Right cardiac atrium (tissue), 5 donors: ENCODE measurements around the gene CTBP2. TPM values are rescaled to one million over a fixed set of nuclear protein-coding genes. Genes with fewer than 3 reads are reported as not detected.

Source experiments
- ATAC-seq, 2 donors: fragments of 200-7000 bp; cut with Tn5 transposase; one replicate each; pipeline versions ENCODE4 v1.8.0 to v1.9.1; 2020; ENCODE audit warnings: moderate library complexity in 2 of 2, mild to moderate bottlenecking in 1 of 2
- DNase-seq, 3 donors: peaks; one replicate each; pipeline ENCODE4 v3.0.0-alpha.2; 2020
- H3K27ac ChIP-seq: one replicate; pipeline ENCODE4 v1.5.1; 2013; ENCODE audit warnings: mild to moderate bottlenecking, low read length, control low read depth, moderate library complexity
- H3K27me3 ChIP-seq: one replicate; pipeline ENCODE4 v1.6.1; 2013; ENCODE audit not compliant: control insufficient read depth, insufficient read depth
- H3K4me1 ChIP-seq: one replicate; pipeline ENCODE4 v1.6.1; 2013; ENCODE audit warnings: low read length; ENCODE audit not compliant: control insufficient read depth, insufficient read depth
- H3K4me3 ChIP-seq: one replicate; pipeline ENCODE4 v1.5.1; 2013; ENCODE audit warnings: low read length, control low read depth
- H3K9me3 ChIP-seq: one replicate; pipeline ENCODE4 v1.6.1; 2013; ENCODE audit warnings: low read length; ENCODE audit not compliant: control insufficient read depth
- WGBS: extraction: QIAGEN DNeasy Blood & Tissue Kit; methylation state at CpG from one replicate; pipeline ENCODE4 v1.1.7; 2013; 5-methylcytosine and 5-hydroxymethylcytosine counted together
- intact Hi-C, 4 donors: fragments of 100-400 bp; cut with DNase I; formaldehyde crosslinking; loops; one replicate each; pipeline versions ENCODE4 v1.11.0 to v1.14.0; 2022 to 2023
- polyA plus RNA-seq: library from polyadenylated mRNA; stranded (reverse); fragments of 200-250 nt; gene quantifications from one replicate; pipeline ENCODE4 v1.2.3, GENCODE V29; 2013
- total RNA-seq, 4 donors: library from RNA; stranded (reverse); fragmentation: NEBNext Ultra II Directional; extraction: Animal tissue kit (Norgen Biotek cat#: 25700); gene quantifications; one replicate each; pipeline ENCODE4 v1.2.1, GENCODE V29; 2021
- donor health status: healthy with polysubstance abuse.
- donor health status: DM: no; HTN: yes; CAD: no.
- donor health status: DM: no; HTN: no; CAD: no.
- donor health status: DM: no; HTN: yes; CAD: no; lungs with severe emphysema.
- donor health status: DM: yes; HTN: yes; CAD: no.

CTBP2 gene
- total and polyA plus RNA-seq, 5 donors = 16.6 to 38.7 (median 37.6) TPM

DNA sequence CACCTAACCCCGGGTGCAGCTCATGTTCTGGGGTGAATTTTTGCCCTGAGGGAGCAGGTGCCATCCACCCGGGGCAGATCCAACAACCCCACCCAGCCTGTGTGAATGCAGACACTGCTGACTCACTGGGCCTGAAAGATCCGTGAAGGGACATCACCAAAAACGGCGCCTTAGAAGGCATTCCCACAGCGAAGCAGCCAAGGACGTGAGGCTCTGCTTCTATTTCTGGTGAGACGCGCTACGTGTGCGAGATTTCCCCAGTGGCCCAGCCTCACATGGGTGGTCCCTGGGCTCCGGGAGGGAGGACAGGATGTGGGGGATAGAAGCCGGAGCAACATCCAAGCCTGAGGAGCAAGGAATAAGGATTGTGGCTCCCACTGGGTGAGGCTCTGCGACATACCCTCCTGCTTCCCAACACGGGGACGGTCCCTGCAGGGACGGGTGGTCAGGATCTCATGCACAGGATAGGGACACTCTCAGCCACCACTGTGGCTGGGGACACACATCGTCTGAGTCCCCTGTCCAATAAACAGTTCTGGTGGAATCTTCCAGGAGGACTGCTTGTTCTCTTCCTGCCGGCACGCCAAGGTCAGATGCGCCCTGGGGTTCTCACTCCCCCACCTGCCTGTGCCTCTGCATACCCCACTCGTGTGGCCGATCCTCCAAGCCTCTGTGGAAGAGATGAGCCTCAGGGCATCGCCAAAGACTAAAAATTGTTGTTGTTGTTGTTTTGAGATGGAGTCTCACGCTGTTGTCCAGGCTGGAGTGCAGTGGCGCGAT, 148.2 kb downstream of the CTBP2 start:
- peak; percentile 36 to 73 (median 61) for DNase-seq
- no peaks in the 10 kb centered on the region for H3K9me3 ChIP-seq
- no peaks in the 10 kb centered on the region for H3K27me3 ChIP-seq
- peaks cover 42% of the 10 kb centered on the region for H3K4me1 ChIP-seq
- peak overlapping the region; percentile 71 for H3K27ac ChIP-seq
- 61% methylated on average over 27 of the region's 27 CpGs for WGBS
- intact Hi-C loops = no loop called here
- ATAC-seq = peak; percentile 30
- no peak overlapping the region for H3K4me3 ChIP-seq

DNA sequence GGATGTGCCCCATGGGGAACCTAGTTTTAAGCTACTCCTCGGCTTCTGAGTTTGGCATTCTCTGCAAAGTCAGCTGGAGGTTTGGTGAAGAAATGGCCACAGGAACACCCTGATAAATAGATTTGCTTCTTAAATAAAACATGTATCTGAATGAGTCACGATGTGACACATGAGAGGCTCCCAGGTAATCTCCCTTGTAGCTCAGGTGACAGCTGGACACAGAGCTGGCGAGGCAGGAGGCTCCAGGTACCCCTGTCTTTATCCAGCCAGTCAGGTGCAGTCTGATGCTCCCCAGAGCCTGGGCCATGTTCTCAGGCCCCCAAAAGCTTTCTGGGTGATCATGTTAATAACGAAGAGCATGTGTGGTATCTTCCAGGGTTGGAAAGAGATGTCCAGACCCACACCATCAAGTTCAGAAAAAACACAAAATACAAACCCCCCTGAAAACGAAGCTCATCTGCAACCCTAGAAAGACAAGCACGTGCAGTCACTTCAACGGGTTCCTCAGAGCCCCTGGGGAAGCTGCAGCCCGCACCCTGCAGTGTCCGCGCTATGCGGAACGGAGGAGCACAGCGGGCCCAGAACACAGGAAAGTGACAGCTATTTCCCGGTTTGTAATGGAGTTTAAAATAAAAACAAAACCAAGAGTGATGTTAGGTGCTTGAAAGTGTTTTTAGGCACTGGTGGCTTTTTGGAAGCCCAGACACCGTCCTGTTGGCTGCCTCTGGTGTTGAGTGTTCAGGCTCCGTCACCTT, 149.0 kb downstream of the CTBP2 start:
- Histone ChIP-seq H3K4me3 (no peak overlapping the region), H3K4me1 (peaks cover 41% of the 10 kb centered on the region), H3K27me3 (no peaks in the 10 kb centered on the region), H3K27ac (peak overlapping the region; percentile 71), H3K9me3 (no peaks in the 10 kb centered on the region)
- ATAC-seq = no peak
- WGBS = 67% methylated on average over 16 of the region's 16 CpGs
- intact Hi-C loops = no loop called here
- DNase-seq = peak; percentile 4 to 36 (median 34)

DNA sequence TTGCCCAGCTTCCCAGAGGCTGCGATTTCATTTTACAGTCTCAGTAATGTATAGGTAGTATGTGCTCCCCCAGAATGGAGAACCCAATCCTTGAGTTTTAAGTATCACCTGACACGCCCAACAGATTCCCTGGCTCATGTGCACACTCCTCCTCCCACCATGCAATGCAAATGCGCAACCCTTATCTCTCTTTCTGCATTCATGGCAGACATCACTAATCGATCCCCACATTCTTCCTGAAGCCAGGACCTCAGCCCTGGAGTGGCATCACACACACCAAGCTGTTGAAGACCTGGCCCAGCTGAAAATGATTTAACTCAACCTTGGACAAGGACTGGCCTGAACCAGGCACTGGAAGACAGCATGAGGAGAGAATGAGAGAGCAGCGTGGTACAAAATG, 150.0 kb downstream of the CTBP2 start:
- Histone ChIP-seq H3K27me3 (no peaks in the 10 kb centered on the region), H3K27ac (peak overlapping the region; percentile 79), H3K4me3 (no peak overlapping the region), H3K9me3 (no peaks in the 10 kb centered on the region), H3K4me1 (peaks cover 32% of the 10 kb centered on the region)
- intact Hi-C loops = no loop called here
- no peak for ATAC-seq
- 69% methylated on average over 5 of the region's 5 CpGs for WGBS
- peak; percentile 3 to 37 (median 21) for DNase-seq

GRCh38 chr10:125009661-125010161, 150.7 kb downstream of the CTBP2 start:
- Histone ChIP-seq H3K9me3 (no peaks in the 10 kb centered on the region), H3K4me1 (peaks cover 25% of the 10 kb centered on the region), H3K4me3 (no peak overlapping the region), H3K27ac (no peak overlapping the region), H3K27me3 (no peaks in the 10 kb centered on the region)
- intact Hi-C loops = loop anchor here in 1 of 4 donors (5.0 kb wide), 1 partner anchor 53 kb away; no protein-coding TSS in a partner anchor
- DNase-seq = peak; percentile 3 to 32 (median 23)
- WGBS = 68% methylated on average over 15 of the region's 15 CpGs
- ATAC-seq = no peak

GRCh38 chr10:125008689-125009638, 151.4 kb downstream of the CTBP2 start:
- DNase-seq (peak; percentile 2 to 38 (median 29)), ATAC-seq (no peak)
- H3K4me3 ChIP-seq = no peak overlapping the region
- no peaks in the 10 kb centered on the region for H3K27me3 ChIP-seq
- H3K27ac ChIP-seq = no peak overlapping the region
- no peaks in the 10 kb centered on the region for H3K9me3 ChIP-seq
- intact Hi-C loops = loop anchor here in 1 of 4 donors (5.0 kb wide), 1 partner anchor 53 kb away; no protein-coding TSS in a partner anchor
- H3K4me1 ChIP-seq = peaks cover 21% of the 10 kb centered on the region
- 89% methylated on average over 22 of the region's 22 CpGs for WGBS

GRCh38 chr10:125007436-125007835, 152.9 kb downstream of the CTBP2 start:
- Histone ChIP-seq H3K4me3 (no peak overlapping the region), H3K9me3 (no peaks in the 10 kb centered on the region), H3K4me1 (peaks cover 18% of the 10 kb centered on the region), H3K27ac (no peak overlapping the region), H3K27me3 (no peaks in the 10 kb centered on the region)
- WGBS = 77% methylated on average over 6 of the region's 6 CpGs
- ATAC-seq (no peak), DNase-seq (peak in 1 of 3 donors; percentile 25)
- intact Hi-C loops = loop anchor here in 1 of 4 donors (5.0 kb wide), 1 partner anchor 55 kb away; no protein-coding TSS in a partner anchor

DNA sequence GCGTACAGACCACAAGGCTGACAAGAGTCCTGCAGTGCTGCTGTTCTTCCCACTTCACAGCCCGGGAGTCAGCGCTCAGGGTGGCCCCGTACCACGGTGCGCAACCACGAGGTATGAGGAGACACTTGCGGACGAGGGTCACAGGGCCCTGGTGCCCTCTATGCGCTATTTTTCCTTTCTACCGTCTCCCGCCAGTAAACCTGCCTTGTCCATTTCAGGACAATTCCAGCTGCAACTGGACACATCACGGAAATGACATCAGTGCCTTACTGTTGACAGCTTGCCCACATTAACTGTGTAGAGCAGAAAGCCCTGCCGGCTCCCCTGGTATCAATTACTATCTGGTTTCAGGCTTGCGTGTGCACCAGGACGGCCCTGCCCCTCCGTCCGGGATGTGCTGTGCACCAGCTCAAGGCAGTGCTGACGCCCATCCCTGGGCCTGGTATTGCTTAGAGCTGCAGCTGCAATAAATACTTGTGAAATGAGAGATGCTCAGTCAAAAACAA, 153.4 kb downstream of the CTBP2 start:
- peaks cover 21% of the 10 kb centered on the region for H3K4me1 ChIP-seq
- intact Hi-C loops = loop anchor here in 1 of 4 donors (5.0 kb wide), 1 partner anchor 55 kb away; no protein-coding TSS in a partner anchor
- H3K27ac ChIP-seq = no peak overlapping the region

DNA sequence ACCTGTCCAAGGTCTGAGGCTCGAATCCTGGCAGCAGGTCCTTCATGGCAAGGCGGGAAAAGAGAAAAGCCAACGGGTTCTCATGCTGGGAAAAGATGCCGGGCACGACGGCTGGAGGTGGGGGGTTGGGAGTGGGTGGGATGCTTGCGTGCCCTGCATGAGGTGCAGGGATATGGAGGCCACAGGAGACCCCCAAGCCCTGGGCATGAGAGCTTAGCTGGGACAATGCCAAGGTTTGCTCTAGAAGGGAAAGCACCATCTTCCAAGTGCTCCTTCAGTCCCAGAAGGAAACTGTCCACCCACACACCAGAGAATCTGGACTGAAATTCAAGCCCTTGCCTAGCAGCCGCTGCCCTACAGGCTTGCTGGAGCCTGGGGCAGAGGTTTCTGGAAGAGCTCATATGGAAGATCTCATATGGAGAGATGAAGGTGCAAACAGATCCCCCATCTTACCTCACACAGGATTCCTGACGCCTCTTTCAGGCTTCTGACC, 154.1 kb downstream of the CTBP2 start:
- ATAC-seq (no peak), DNase-seq (no peak)
- Histone ChIP-seq H3K27ac (no peak overlapping the region), H3K27me3 (no peaks in the 10 kb centered on the region), H3K4me1 (peaks cover 21% of the 10 kb centered on the region), H3K9me3 (no peaks in the 10 kb centered on the region), H3K4me3 (no peak overlapping the region)
- intact Hi-C loops = loop anchor here in 1 of 4 donors (5.0 kb wide), 1 partner anchor 56 kb away; no protein-coding TSS in a partner anchor
- 79% methylated on average over 9 of the region's 9 CpGs for WGBS

More for the DNA sequence above, 153.4 kb downstream of the CTBP2 start:
- 45% methylated on average over 19 of the region's 19 CpGs for WGBS
- Histone ChIP-seq H3K9me3 (no peaks in the 10 kb centered on the region), H3K4me3 (no peak overlapping the region), H3K27me3 (no peaks in the 10 kb centered on the region)
- ATAC-seq = peak; percentile 28 to 44
- DNase-seq = peak in 2 of 3 donors; percentile 50 to 64

- Histone ChIP-seq H3K4me3 (no peak overlapping the region), H3K27ac (no peak overlapping the region), H3K9me3 (no peaks in the 10 kb centered on the region), H3K4me1 (peaks cover 25% of the 10 kb centered on the region), H3K27me3 (no peaks in the 10 kb centered on the region)
- no peak for ATAC-seq
- intact Hi-C loops = loop anchor here in 1 of 4 donors (5.0 kb wide), 1 partner anchor 57 kb away; no protein-coding TSS in a partner anchor
- WGBS = 92% methylated on average over 36 of the region's 36 CpGs
- peak in 2 of 3 donors; percentile 51 to 58 for DNase-seq
These were observed 154.8 kb downstream of the CTBP2 start for GRCh38 chr10:125005312-125006187.
